Breast epithelium (tissue), 3 donors: ENCODE results near the gene MAP7.

Experiments used
- CTCF ChIP-seq, 3 donors: fragments of 450-650 bp; IDR thresholded peaks; one replicate each; pipeline ENCODE4 v1.5.1; 2016 to 2017; ENCODE audit warnings: antibody characterized with exemption in 3 of 3, mild to moderate bottlenecking in 3 of 3, moderate library complexity in 3 of 3
- POLR2A ChIP-seq: fragments of 450-650 bp; IDR thresholded peaks from one replicate; pipeline ENCODE4 v1.6.1; 2016; ENCODE audit warnings: antibody characterized with exemption, mild to moderate bottlenecking, moderate library complexity

GRCh38 chr6:136338486-136338885 lies 211.7 kb downstream of the MAP7 start:
- TF ChIP-seq POLR2A (no peak), CTCF (IDR thresholded peaks at IDR 0.05) (no peak)
